ENCODE measurements around the gene SSR1.

GRCh38 chr6:7260291-7261031, 52.5 kb downstream of the SSR1 start:
- TF ChIP-seq YY1 (IDR thresholded peaks at IDR 0.05; ENCODE audit: insufficient read depth, insufficient read length) (no peak), ZNF274 (IDR thresholded peaks at IDR 0.05; ENCODE audit: low read depth, low read length) (no peak), SUZ12 (IDR thresholded peaks at IDR 0.05; ENCODE audit: extremely low read depth, insufficient read depth, insufficient read length) (no peak)
